ENCODE results near the gene CTNNBL1.

The CTNNBL1 gene

GRCh38 chr20:37878835-37879599 lies 185.2 kb downstream of the CTNNBL1 start:
- DNase-seq (ENCODE audit: low read depth in 2 of 2), result no peak

DNA sequence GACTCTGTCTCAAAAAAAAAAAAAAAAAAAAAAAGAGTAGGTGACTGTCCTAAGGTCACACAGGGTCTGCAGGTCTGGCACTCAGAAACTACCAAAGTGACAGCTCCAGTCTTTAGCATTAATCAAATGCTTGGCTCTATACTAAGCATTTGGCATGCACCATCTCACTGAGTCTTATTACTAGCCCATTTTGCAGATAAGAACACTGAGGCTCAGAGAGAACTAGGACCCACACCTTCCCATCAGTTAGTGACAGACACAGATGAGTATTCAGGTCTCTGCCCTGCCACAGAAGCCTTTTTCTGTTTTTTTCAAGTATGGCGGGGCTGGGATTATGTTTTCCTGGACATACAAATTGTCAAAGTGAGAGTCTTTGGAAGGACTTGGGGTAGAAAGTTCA lies 186.0 kb downstream of the CTNNBL1 start:
- DNase-seq (ENCODE audit: low read depth in 2 of 2), result no peak

GRCh38 chr20:37880726-37881591 lies 187.1 kb downstream of the CTNNBL1 start:
- no peak for DNase-seq (ENCODE audit: low read depth in 2 of 2)

GRCh38 chr20:37881601-37882343 lies 187.9 kb downstream of the CTNNBL1 start:
- no peak for DNase-seq (ENCODE audit: low read depth in 2 of 2)

DNA sequence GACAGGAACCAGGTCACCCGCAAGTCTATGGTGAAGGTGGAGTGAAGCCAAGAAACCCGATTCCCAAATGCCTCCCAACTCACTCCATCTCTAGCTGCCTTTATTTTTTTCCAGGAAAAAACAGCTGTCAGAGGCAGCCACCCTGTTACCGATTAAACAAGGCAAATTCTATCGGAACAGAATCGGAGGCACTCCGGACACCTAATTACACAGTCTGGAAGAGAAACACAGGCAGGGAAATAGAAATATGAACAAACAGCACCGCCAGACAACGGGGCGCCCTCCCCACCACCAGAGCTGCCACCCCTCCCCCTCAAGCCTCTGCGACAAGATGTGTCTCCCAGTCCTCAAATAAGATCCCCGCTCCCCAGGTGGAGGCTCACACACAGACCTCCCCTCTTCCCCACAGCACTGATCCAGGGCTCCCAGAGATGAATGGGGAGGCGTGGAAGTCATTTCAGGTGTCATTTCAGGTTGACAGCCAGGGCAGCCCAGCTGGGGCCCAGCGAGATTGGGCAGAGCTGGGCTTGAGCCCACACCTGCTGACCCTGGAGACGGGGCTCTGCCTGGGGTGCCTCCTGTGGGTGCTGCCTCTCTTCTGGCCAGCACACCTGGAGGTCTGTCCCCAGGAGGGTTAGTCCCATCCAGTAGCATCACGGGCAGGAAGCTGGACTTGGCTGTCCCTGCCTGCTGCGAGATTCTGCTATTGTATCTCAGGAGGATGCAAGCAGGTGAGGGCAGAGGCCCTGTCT lies 189.3 kb downstream of the CTNNBL1 start:
- DNase-seq (ENCODE audit: low read depth in 2 of 2), result no peak

GRCh38 chr20:37885042-37885441 lies 191.2 kb downstream of the CTNNBL1 start:
- no peak for DNase-seq (ENCODE audit: low read depth in 2 of 2)

- no peak for DNase-seq (ENCODE audit: low read depth in 2 of 2)
These were observed 192.0 kb downstream of the CTNNBL1 start for GRCh38 chr20:37885593-37886503.

GRCh38 chr20:37886851-37887297 lies 193.0 kb downstream of the CTNNBL1 start:
- DNase-seq (ENCODE audit: low read depth in 2 of 2), result no peak

GRCh38 chr20:37888641-37889040 lies 194.8 kb downstream of the CTNNBL1 start:
- no peak for DNase-seq (ENCODE audit: low read depth in 2 of 2)

DNA sequence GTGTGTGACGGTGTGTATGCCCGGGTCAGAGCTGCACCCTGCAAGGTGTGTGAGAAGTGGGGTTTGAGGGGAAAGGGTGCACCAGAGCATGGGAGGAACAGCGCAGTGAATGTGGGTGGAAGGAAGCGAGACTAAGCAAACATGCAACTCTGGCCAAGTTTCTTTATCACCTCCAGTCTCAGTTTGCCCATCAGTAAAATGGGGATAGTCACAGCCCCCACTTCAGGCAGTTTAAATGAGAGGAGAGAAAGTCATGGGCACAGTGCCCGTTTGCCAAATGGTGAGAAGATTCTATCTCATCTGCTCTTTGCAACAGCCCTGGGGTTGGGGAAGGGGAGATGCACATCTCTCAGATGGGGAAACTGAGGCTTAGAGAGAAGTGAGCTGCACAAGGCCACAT lies 196.3 kb downstream of the CTNNBL1 start:
- DNase-seq (ENCODE audit: low read depth in 2 of 2), result no peak

DNA sequence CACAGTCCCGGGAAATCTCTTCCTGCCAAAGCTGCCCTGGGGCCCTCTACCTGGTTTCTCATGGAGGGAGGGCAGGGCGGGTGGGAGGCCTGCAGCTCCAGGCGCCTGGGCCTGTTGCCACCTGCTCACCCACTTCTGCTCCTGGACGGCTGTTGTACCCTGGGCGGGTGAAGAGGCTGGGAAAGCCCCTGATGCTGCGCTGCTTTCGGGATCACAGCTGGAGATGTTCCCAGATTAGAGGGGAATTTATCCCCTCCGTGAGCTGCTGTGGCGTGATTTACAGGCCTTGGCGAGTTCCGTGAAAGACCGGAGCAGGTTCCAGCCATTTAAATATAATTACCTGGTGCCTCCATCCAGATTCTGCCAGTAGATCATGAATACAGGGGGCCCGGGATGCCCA lies 196.8 kb downstream of the CTNNBL1 start:
- no peak for DNase-seq (ENCODE audit: low read depth in 2 of 2)

GRCh38 chr20:37892001-37892400 lies 198.2 kb downstream of the CTNNBL1 start:
- DNase-seq (ENCODE audit: low read depth in 2 of 2), result no peak

GRCh38 chr20:37893566-37894241 lies 199.9 kb downstream of the CTNNBL1 start:
- no peak for DNase-seq (ENCODE audit: low read depth in 2 of 2)

DNA sequence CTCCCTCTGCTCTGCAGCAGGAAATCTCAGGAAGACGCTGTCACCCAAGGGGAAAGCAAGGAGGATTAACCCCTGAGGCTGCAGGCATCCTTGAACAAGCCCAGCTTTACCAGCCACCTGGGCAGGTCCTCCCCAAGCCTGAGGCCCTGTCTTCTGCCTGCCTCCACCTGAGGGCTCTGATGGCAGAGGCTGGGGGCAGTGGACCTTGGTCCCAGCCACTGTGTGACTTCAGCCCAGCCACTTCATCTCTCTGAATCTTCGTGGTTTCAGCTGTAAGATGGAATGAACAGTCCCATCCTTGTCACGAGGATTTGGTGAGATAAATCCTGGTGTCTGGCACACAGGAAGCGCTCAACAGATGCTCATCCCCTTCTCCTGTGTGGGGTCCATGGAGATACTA lies 200.6 kb downstream of the CTNNBL1 start:
- no peak for DNase-seq (ENCODE audit: low read depth in 2 of 2)

- no peak for DNase-seq (ENCODE audit: low read depth in 2 of 2)
These were observed 201.3 kb downstream of the CTNNBL1 start for GRCh38 chr20:37895166-37895565.

- no peak for DNase-seq (ENCODE audit: low read depth in 2 of 2)
These were observed 203.2 kb downstream of the CTNNBL1 start for GRCh38 chr20:37896932-37897548.

DNA sequence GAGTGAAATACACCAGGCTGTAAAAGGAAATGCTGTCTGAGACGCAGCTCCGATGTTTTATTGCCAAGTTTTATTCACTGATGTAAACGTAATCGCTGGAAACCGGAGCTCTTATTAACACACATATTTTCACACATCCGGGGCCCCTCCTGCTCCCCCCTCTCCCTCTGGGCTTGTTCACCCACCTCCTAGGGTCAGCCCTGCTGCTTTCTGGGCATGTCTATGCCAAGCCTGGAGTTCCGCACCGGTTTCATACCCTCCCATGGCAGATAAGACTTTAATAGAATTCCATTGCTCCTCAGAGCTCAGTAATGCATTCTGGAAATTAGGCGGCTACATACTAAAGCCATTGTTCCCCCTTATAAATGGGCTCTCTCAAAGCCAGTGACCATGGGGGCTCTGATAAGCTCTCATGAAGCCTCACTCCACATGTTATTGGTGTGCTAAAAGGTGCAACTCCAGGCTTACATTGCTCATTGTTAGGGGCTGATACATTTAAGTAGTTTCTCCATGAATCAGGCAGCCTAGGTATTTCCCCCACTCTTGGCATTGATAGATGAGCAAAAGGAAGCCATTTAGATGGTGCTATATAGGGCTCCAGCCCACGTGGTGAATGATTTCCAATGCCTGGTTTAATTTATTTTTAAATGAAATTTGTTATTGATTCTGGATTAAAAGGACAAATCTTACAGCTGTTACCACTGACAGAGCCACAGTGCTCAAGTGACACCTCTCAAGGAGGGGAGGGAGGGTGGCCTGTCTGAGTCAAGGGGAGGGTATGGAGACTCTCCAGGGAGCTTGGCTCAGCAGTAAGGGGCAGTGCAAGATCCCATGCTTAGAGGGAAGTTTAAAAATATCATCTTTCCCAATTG lies 204.6 kb downstream of the CTNNBL1 start:
- no peak for DNase-seq (ENCODE audit: low read depth in 2 of 2)
